Skeletal muscle satellite cell (primary cell): ENCODE data around the gene SLC9A3.

Source experiments
- H3K27me3 ChIP-seq: 2 replicates; pipeline ENCODE4 v1.7.0; 2013; ENCODE audit warnings: low read length; ENCODE audit not compliant: control insufficient read depth, insufficient read depth
- H3K36me3 ChIP-seq: 2 replicates; pipeline ENCODE4 v1.7.0; 2013; ENCODE audit warnings: mild to moderate bottlenecking, control low read depth, low read length; ENCODE audit not compliant: insufficient read depth
- H3K4me1 ChIP-seq: 2 replicates; pipeline ENCODE4 v1.7.0; 2013; ENCODE audit warnings: low read length; ENCODE audit not compliant: control insufficient read depth, insufficient read depth
- H3K4me2 ChIP-seq: 2 replicates; pipeline ENCODE4 v1.7.0; 2013; ENCODE audit warnings: mild to moderate bottlenecking, low read length
- H3K4me3 ChIP-seq: 2 replicates; pipeline ENCODE4 v1.7.0; 2013; ENCODE audit warnings: low read length
- H3K9ac ChIP-seq: 2 replicates; pipeline ENCODE4 v1.7.0; 2013; ENCODE audit warnings: mild to moderate bottlenecking, low read depth, low read length, moderate library complexity
- H3K9me3 ChIP-seq: replicated peaks from 2 replicates; pipeline ENCODE4 v1.7.0; 2013; ENCODE audit warnings: mild to moderate bottlenecking, control low read depth, low read length

Gene SLC9A3

DNA sequence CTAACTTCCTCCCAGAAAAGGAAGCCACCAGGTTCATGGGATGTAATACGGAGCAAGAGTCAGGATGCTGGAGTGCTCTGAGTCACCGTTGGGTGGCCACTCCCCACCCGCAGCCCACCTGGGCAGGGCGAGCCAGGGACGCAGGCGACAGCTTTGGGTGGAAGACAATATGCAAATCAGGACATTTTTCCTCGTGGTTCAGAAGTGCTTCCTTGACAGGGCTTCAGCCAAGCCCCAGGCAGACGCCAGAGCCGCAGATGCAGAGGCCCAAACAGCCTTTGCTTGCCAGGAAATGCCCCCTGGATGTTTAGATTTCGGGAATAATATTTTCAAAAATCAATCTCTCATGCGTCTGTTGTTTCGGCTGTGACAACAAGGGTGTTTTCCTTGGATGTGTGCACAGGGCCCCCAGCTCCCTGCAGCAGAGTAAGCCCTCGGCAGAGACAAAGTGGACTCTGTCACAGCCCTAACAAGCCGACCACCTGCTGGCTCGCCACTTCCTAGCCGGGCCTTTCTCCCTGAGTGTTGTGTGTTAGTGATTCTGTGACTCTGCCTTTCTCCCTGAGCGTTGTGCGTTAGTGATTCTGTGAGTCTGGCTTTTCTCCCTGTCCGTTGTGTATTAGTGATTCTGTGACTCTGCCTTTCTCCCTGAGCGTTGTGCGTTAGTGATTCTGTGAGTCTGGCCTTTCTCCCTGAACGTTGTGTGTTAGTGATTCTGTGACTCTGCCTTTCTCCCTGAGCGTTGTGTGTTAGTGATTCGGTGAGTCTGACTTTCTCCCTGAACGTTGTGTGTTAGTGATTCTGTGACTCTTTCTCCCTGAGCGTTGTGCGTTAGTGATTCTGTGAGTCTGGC lies 11.8 kb upstream of the SLC9A3 start:
- H3K4me2 ChIP-seq = no peak overlapping the region
- no peak overlapping the region for H3K9ac ChIP-seq
- no peak overlapping the region for H3K4me3 ChIP-seq
- H3K27me3 ChIP-seq = peaks cover 82% of the 10 kb centered on the region
- H3K4me1 ChIP-seq = no peaks in the 10 kb centered on the region
- no peaks in the 10 kb centered on the region for H3K36me3 ChIP-seq
- no peaks in the 10 kb centered on the region for H3K9me3 ChIP-seq

DNA sequence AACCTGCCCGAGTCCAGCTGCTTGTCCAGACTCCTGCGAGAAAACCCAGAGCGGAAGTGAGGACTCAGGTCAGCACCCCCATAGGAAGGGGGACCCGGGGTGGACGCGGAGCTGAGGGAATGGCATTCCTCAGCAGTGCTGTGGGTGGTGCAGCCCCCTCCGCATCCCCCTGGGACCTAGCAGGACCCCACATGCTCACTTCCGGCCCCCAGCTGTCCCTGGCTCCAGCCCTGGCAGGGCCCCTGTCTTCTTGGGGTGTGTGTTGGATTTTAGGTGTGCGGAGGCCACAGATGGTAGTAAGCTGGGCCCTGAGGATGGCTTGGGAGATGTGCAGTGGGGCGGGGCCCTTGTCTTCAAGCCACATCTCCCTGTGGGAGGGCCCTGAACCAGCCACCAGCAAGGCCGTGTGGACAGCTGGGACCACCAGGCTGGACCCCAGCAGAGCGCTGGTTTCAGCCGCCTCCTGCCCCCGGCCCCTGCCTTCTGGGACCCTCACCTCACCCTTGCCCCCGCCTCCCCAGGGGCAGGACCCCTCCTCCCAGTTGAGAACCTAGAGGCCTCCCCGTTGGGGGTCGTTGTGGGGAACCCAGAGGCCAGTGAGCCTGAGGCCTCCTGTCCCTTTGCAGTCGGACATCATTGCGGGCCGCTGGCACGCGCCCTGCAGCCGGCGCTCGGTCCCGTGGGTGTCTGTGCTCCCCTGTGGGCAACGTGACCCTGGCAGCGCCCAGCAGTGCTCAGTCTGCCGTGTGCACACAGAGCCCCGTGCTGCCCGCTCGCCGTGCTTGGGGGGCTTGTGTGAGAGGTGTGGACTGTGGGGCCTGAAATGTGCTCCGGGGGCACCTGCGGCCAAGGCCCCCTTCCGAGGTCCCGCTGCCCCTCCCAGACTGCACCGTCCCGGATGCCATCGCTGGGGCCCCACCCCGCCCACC lies 10.8 kb upstream of the SLC9A3 start:
- Histone ChIP-seq H3K4me3 (no peak overlapping the region), H3K4me2 (no peak overlapping the region), H3K36me3 (no peaks in the 10 kb centered on the region), H3K9ac (no peak overlapping the region), H3K27me3 (peaks cover 84% of the 10 kb centered on the region), H3K4me1 (no peaks in the 10 kb centered on the region), H3K9me3 (no peaks in the 10 kb centered on the region)

DNA sequence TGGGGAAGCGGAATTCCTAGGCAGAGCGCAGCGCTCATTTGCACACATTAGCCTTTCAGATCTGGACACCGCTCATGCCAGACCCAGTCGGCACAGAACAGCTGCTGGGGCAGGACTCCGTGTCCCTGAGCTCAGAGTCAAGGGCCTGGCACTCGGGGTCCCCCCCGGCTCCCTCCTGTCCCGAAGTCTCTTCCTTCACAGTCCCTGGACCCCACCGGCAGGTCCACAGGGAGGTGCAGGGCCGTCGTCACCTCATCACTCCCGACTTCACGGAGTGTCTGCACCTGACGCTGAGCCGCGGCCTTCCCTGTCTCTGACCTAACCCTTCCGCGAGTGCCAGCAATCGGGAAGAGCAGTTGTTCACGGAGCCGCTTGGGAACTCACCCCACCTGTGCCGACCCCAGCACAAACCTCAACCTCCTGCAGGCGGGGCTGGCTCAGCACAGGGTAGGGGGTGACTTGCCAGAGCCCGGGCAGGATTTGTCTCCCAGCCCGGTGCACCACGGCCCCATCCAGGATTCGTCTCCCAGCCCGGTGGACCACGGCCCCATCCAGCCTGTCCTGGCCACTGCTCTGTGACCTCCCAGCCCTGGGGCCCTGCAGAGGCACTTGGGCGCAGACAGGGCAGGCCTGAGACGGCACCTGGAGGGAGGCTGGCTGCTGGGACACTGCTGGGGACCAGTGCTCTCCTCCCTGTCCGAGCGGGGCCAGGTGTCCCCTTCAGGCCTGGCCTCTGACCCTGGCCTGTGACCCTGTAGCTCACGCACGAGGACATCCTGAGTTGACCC lies 9.9 kb upstream of the SLC9A3 start:
- H3K36me3 ChIP-seq = no peaks in the 10 kb centered on the region
- H3K4me2 ChIP-seq = no peak overlapping the region
- H3K9ac ChIP-seq = no peak overlapping the region
- H3K4me1 ChIP-seq = no peaks in the 10 kb centered on the region
- no peak overlapping the region for H3K4me3 ChIP-seq
- no peaks in the 10 kb centered on the region for H3K9me3 ChIP-seq
- peaks cover 84% of the 10 kb centered on the region for H3K27me3 ChIP-seq

DNA sequence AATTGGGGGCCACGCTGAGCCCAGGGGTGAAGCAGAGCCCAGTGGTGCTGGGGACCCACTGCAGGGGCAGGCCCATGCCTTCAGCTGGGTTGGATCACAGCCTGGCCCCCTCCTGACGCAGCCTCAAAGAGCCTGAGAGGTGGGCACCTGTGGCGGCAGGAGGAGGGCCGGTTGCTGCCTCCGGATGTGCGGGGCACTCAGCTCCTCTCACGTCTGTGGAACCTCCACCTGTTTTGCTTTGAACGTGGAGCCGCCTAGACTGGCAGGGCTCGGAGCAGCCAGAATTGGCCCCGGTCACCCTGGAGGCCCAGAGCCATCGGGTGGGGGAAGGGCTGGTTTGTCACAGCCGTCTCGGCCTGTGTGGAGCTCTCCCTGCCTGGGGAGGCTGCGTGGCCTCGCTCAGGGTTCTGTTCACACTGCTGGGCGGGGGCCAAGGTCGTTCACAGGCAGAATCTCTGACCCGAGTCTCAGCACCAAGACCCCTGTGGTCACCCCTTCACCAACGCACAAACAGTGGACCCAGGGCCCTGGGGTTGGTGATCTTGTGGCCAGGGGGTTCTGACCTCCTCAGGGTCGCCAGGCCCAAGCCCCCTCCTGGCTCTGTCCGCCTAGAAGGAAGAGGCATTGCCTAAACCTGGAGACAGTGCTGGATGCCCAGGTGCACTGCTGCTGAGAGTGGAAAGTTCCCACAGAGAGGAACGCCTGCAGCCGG lies 9.2 kb upstream of the SLC9A3 start:
- no peak overlapping the region for H3K9ac ChIP-seq
- no peaks in the 10 kb centered on the region for H3K4me1 ChIP-seq
- no peak overlapping the region for H3K4me2 ChIP-seq
- no peaks in the 10 kb centered on the region for H3K9me3 ChIP-seq
- no peaks in the 10 kb centered on the region for H3K36me3 ChIP-seq
- H3K4me3 ChIP-seq = no peak overlapping the region
- H3K27me3 ChIP-seq = peaks cover 81% of the 10 kb centered on the region

GRCh38 chr5:532521-533242 lies 8.4 kb upstream of the SLC9A3 start:
- peaks cover 77% of the 10 kb centered on the region for H3K27me3 ChIP-seq

DNA sequence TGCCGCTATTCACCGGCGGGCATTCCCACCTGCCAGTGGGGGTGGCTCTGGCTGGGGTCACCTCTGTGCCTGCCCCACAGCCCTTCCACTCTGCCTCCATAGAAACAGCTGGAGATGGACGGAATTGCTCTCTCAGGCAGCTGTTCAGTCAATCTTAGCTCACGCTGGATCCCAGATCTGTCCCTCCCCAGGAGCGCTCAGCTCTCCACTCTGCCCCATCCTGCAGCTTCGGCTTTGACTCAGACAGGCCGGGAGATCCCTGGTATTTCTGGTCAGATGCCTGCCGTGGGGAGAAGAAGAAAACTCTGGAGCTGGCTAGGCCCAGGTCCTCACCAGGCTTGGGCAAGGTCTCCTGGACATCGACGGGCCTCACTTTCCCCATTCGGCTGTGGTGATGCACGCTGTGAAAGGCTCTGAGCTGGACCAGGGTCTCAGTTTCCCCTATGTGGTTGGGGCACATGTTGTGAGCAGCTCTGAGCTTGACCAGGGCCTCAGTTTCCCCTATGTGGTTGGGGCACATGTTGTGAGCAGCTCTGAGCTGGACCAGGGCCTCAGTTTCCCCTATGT lies 7.6 kb upstream of the SLC9A3 start:
- H3K27me3 ChIP-seq = peaks cover 80% of the 10 kb centered on the region
- H3K9me3 ChIP-seq = no peaks in the 10 kb centered on the region

More at GRCh38 chr5:532521-533242, 8.4 kb upstream of the SLC9A3 start:
- no peak overlapping the region for H3K4me2 ChIP-seq
- no peak overlapping the region for H3K9ac ChIP-seq
- H3K4me1 ChIP-seq = no peaks in the 10 kb centered on the region
- no peaks in the 10 kb centered on the region for H3K36me3 ChIP-seq
- no peaks in the 10 kb centered on the region for H3K9me3 ChIP-seq
- H3K4me3 ChIP-seq = no peak overlapping the region

DNA sequence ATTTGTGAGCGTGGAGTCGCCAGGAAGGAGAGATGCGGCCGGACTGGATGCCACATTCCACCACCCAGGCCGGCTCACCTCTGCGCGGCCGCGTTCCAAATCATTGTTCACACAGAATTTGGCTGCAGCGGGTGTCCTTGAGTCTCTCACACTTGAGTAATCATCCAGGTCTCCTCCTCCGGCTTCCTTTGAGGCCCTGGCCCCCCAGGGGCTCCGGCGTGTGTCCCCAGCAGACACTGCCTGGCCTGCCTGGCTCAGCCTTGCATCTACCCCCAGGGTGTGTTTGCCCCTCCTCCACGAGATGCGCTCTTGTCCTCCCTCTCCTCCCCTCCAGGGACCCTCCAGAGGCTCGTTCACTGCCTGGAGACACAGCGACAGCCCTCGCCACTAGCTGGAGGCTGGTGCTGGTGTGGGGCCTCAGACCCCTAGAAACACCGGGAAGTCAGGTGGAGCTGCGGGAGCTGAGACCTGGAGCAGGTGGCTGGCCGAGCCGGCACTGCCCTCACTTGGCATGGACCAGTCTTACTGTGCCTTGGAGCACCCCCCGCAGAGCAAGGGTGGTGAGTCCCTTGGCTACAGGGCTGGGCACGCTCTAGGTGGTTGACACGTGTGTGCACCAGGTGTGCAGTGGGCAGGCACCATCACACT lies 7.0 kb upstream of the SLC9A3 start:
- Histone ChIP-seq H3K36me3 (no peaks in the 10 kb centered on the region), H3K9me3 (no peaks in the 10 kb centered on the region), H3K27me3 (peaks cover 85% of the 10 kb centered on the region), H3K4me2 (no peak overlapping the region), H3K4me3 (no peak overlapping the region), H3K4me1 (no peaks in the 10 kb centered on the region), H3K9ac (no peak overlapping the region)

More for the DNA sequence above, 7.6 kb upstream of the SLC9A3 start:
- H3K36me3 ChIP-seq = no peaks in the 10 kb centered on the region
- no peaks in the 10 kb centered on the region for H3K4me1 ChIP-seq
- H3K4me3 ChIP-seq = no peak overlapping the region
- H3K9ac ChIP-seq = no peak overlapping the region
- H3K4me2 ChIP-seq = no peak overlapping the region

- H3K9ac ChIP-seq = no peak overlapping the region
- H3K4me1 ChIP-seq = no peaks in the 10 kb centered on the region
Observed at GRCh38 chr5:530001-530955, 6.0 kb upstream of the SLC9A3 start.

More at GRCh38 chr5:530001-530955, 6.0 kb upstream of the SLC9A3 start:
- Histone ChIP-seq H3K36me3 (no peaks in the 10 kb centered on the region), H3K4me2 (no peak overlapping the region), H3K4me3 (no peak overlapping the region), H3K9me3 (no peaks in the 10 kb centered on the region), H3K27me3 (peaks cover 88% of the 10 kb centered on the region)
